Stomach (tissue), 4 donors: ENCODE data around the gene SDK2.

ENCODE experiments used
- CTCF ChIP-seq, 7 experiments: fragments of 450-650 bp in 4 of 7; fragments of 200-600 bp in 3 of 7; sonication (generic) in 3 of 7; IDR thresholded peaks; one replicate each; pipeline ENCODE4 v1.5.1; 2016 to 2019; ENCODE audit warnings: antibody characterized with exemption in 7 of 7, control low read depth in 2 of 7, mild to moderate bottlenecking in 1 of 7
- EP300 ChIP-seq: sonication (generic); formaldehyde crosslinking; IDR thresholded peaks from one replicate; pipeline ENCODE4 v1.6.1; 2017; ENCODE audit warnings: antibody characterized with exemption
- POLR2A ChIP-seq, 4 donors: fragments of 450-650 bp; IDR thresholded peaks; one replicate each; pipeline ENCODE4 v1.6.1; 2016; ENCODE audit warnings: antibody characterized with exemption in 4 of 4, control low read depth in 2 of 4, mild to moderate bottlenecking in 1 of 4, moderate library complexity in 1 of 4
- POLR2AphosphoS5 ChIP-seq, 3 donors: sonication (generic); formaldehyde crosslinking; IDR thresholded peaks; one replicate each; pipeline ENCODE4 v1.6.1; 2016; ENCODE audit warnings: antibody characterized with exemption in 3 of 3

- no peak for TF ChIP-seq POLR2A (IDR thresholded peaks at IDR 0.05)
- no peak for TF ChIP-seq CTCF (IDR thresholded peaks at IDR 0.05)
- TF ChIP-seq EP300 = no peak
- no peak for TF ChIP-seq POLR2AphosphoS5 (IDR thresholded peaks at IDR 0.05)
Measured at GRCh38 chr17:73480740-73481139, 163.5 kb downstream of the SDK2 start.
